IMR-90 (cell line): ENCODE results near the gene HSF2. TPM values are rescaled to one million over a fixed set of nuclear protein-coding genes. Genes with fewer than 3 reads are reported as not detected.

ENCODE experiments used
- ATAC-seq: fragments of 200-7000 bp; cut with Tn5 transposase; 2 replicates; pipeline ENCODE4 v1.9.1; 2020; ENCODE audit warnings: low read depth, mild to moderate bottlenecking, moderate library complexity
- BruUV-seq: library from RNA; stranded (reverse); fragments of 400-500 nt; replicated peaks from 2 replicates; lab custom pipeline; 2021; lab: Mats Ljungman, UMichigan
- CTCF ChIA-PET: fragments of 300-600 bp; formaldehyde crosslinking; extraction: SDS; loops from one replicate; lab custom pipeline; 2021; ENCODE audit warnings: antibody characterized with exemption; lab: Yijun Ruan, JAX
- POLR2A ChIA-PET: fragments of 300-600 bp; sonication (Branson Sonifier 250); formaldehyde crosslinking; loops from one replicate; lab custom pipeline; 2022; ENCODE audit warnings: antibody characterized with exemption; ENCODE audit not compliant: unreplicated experiment; lab: Charles Lee
- DNase-seq: peaks from one replicate; pipeline ENCODE4 v3.0.0; 2013
- H2AFZ ChIP-seq: replicated peaks from 2 replicates; pipeline ENCODE3; 2013; ENCODE audit warnings: low read length, mild to moderate bottlenecking; ENCODE audit not compliant: poor library complexity
- H2AK5ac ChIP-seq: 2 replicates; pipeline ENCODE4 v1.6.1; 2013; ENCODE audit warnings: low read depth, low read length, inconsistent platforms
- H2AK9ac ChIP-seq: replicated peaks from 2 replicates; pipeline ENCODE3; 2013; ENCODE audit warnings: mild to moderate bottlenecking, low read depth, low read length, moderate library complexity; ENCODE audit not compliant: poor library complexity
- H2BK120ac ChIP-seq: 2 replicates; pipeline ENCODE4 v1.6.1; 2013; ENCODE audit warnings: low read depth, low read length, inconsistent platforms
- H2BK15ac ChIP-seq: 3 replicates; pipeline ENCODE4 v1.6.1; 2013; ENCODE audit warnings: low read depth, low read length, inconsistent platforms
- H2BK20ac ChIP-seq: 2 replicates; pipeline ENCODE4 v1.6.1; 2013; ENCODE audit warnings: low read depth, mild to moderate bottlenecking, inconsistent platforms, low read length, moderate library complexity
- H2BK5ac ChIP-seq: 2 replicates; pipeline ENCODE4 v1.6.1; 2013; ENCODE audit warnings: mild to moderate bottlenecking, low read depth, low read length, inconsistent platforms; ENCODE audit not compliant: poor library complexity, severe bottlenecking
- H3K14ac ChIP-seq: replicated peaks from 2 replicates; pipeline ENCODE4 v1.6.1; 2013; ENCODE audit warnings: low read depth, low read length, inconsistent platforms
- H3K18ac ChIP-seq: 2 replicates; pipeline ENCODE4 v1.6.1; 2013; ENCODE audit warnings: low read depth, low read length, control low read depth
- H3K23ac ChIP-seq: 2 replicates; pipeline ENCODE4 v1.6.1; 2013; ENCODE audit warnings: low read depth, low read length, inconsistent platforms
- H3K27ac ChIP-seq: 2 replicates; pipeline ENCODE4 v1.5.1; 2013; ENCODE audit warnings: mild to moderate bottlenecking, control low read depth, low read length; ENCODE audit not compliant: insufficient read depth
- H3K27me3 ChIP-seq: 2 replicates; pipeline ENCODE4 v1.6.1; 2013; ENCODE audit warnings: low read length; ENCODE audit not compliant: control insufficient read depth, insufficient read depth
- H3K36me3 ChIP-seq: 2 replicates; pipeline ENCODE4 v1.6.1; 2013; ENCODE audit warnings: low read length, mixed read lengths; ENCODE audit not compliant: control insufficient read depth, insufficient read depth
- H3K4ac ChIP-seq: 2 replicates; pipeline ENCODE4 v1.6.1; 2013; ENCODE audit warnings: low read depth, low read length, inconsistent platforms
- H3K4me1 ChIP-seq: 2 replicates; pipeline ENCODE4 v1.6.1; 2013; ENCODE audit warnings: low read length, mixed read lengths; ENCODE audit not compliant: control insufficient read depth, insufficient read depth
- H3K4me2 ChIP-seq: 2 replicates; pipeline ENCODE4 v1.6.1; 2013; ENCODE audit warnings: low read depth, mild to moderate bottlenecking, control low read depth, low read length, moderate library complexity
- H3K4me3 ChIP-seq: 2 replicates; pipeline ENCODE4 v1.5.1; 2013; ENCODE audit warnings: low read depth, mild to moderate bottlenecking, control low read depth, low read length, moderate library complexity; ENCODE audit not compliant: insufficient read depth
- H3K56ac ChIP-seq: 2 replicates; pipeline ENCODE4 v1.6.1; 2013; ENCODE audit warnings: low read length, inconsistent platforms; ENCODE audit not compliant: insufficient read depth; ENCODE audit errors: extremely low read depth
- H3K79me1 ChIP-seq, 2 experiments: 2 replicates each; pipeline ENCODE4 v1.6.1; 2013; ENCODE audit warnings: low read length in 2 of 2, inconsistent platforms in 1 of 2, low read depth in 1 of 2
- H3K9ac ChIP-seq: 2 replicates; pipeline ENCODE4 v1.6.1; 2013; ENCODE audit warnings: low read depth, low read length, control low read depth
- H3K9me1 ChIP-seq: 2 replicates; pipeline ENCODE4 v1.6.1; 2013; ENCODE audit warnings: low read length, inconsistent platforms; ENCODE audit not compliant: insufficient read depth
- H3K9me3 ChIP-seq: 2 replicates; pipeline ENCODE4 v1.6.1; 2013; ENCODE audit warnings: low read length; ENCODE audit not compliant: control insufficient read depth, insufficient read depth
- H4K20me1 ChIP-seq: 2 replicates; pipeline ENCODE4 v1.6.1; 2013; ENCODE audit warnings: low read length, inconsistent platforms; ENCODE audit not compliant: insufficient read depth
- H4K5ac ChIP-seq: 2 replicates; pipeline ENCODE4 v1.6.1; 2013; ENCODE audit warnings: mild to moderate bottlenecking, low read depth, low read length, control low read depth
- H4K8ac ChIP-seq, 2 experiments: 2 replicates each; pipeline ENCODE4 v1.6.1; 2013; ENCODE audit warnings: low read depth in 2 of 2, low read length in 2 of 2, control low read depth in 1 of 2, inconsistent platforms in 1 of 2
- H4K91ac ChIP-seq: 2 replicates; pipeline ENCODE4 v1.6.1; 2013; ENCODE audit warnings: low read depth, low read length, inconsistent platforms; ENCODE audit not compliant: insufficient read depth
- RCOR1 ChIP-seq: IDR thresholded peaks from 2 replicates; pipeline ENCODE4 v1.6.1; 2012; ENCODE audit warnings: mild to moderate bottlenecking, low read length, improper control_type of control experiment; ENCODE audit not compliant: insufficient replicate concordance
- SMC3 ChIP-seq: fragments of 150-350 bp; IDR thresholded peaks from 2 replicates; pipeline ENCODE4 v1.6.1; 2016; ENCODE audit warnings: low read depth, mild to moderate bottlenecking, antibody characterized with exemption, low read length, moderate library complexity
- WGBS, 2 experiments: methylation state at CpG; one replicate each; pipeline versions ENCODE4 v1.1.5 to v1.1.7; 2013; ENCODE audit warnings: missing lambda C conversion rate in 2 of 2; ENCODE audit not compliant: insufficient read length in 1 of 2; ENCODE audit errors: extremely low coverage in 2 of 2; 5-methylcytosine and 5-hydroxymethylcytosine counted together
- dilution Hi-C: fragments of 300-500 bp; cut with HindIII; formaldehyde crosslinking; loops from one replicate; pipeline ENCODE4 v1.14.3; 2018; ENCODE audit warnings: low sequenced_read_pairs; ENCODE audit not compliant: unreplicated experiment
- in situ Hi-C: fragments of 300-500 bp; cut with MboI; formaldehyde crosslinking; loops from 3 replicates; pipeline ENCODE4 v1.14.3; 2019; ENCODE audit warnings: low sequenced_read_pairs, inconsistent platforms, mixed read lengths
- intact Hi-C: fragments of 100-400 bp; cut with micrococcal nuclease; formaldehyde crosslinking; loops from 2 replicates; pipeline ENCODE4 v1.10.0; 2022
- polyA plus RNA-seq, 3 experiments: library from polyadenylated mRNA; depleted of rRNA; stranded (reverse); fragments of >200 nt; gene quantifications; 2 replicates each; pipeline ENCODE4 v1.2.3, GENCODE V29; 2012; ENCODE audit warnings: low replicate concordance in 1 of 3
- total RNA-seq: library from RNA; depleted of rRNA; stranded (reverse); fragments of >200 nt; gene quantifications from 2 replicates; pipeline ENCODE4 v1.2.3, GENCODE V29; 2012

The HSF2 gene
- total and polyA plus RNA-seq, 2 of the 4 experiments (the other 2 are of a cell fraction) = 17.6 to 28.9 TPM

DNA sequence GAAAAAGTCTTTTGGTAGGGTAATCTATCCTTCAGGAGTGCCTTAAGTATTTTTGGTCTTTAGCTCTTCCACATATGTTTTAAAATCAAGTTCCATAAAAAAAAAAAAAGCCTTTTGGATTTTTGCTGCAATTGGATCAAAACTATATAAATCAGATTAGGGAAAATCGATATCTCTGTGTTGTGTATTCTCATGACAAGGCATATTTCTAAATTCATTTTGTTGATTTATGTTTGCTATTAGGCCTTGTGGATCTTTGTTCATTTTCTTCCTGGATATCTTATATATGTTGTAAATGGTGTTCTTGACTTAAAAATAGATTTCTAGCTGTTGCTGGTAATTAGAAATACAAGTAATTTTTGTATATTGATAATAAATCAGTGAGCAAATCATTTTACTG lies 8.8 kb downstream of the HSF2 start:
- no peak overlapping the region for H3K27ac ChIP-seq
- no peak overlapping the region for H3K9ac ChIP-seq
- CTCF ChIA-PET = interaction anchor here (1.3 to 1.6 kb wide), 2 partner anchors 9 to 10 kb away, joined by 3 to 4 read pairs; partner anchors contain the start of gene HSF2
- H3K36me3 ChIP-seq = no peaks in the 10 kb centered on the region; the same call in 1 of the 2 replicates
- in situ Hi-C loops = no loop called here
- dilution Hi-C loops = no loop called here
- H2AK9ac ChIP-seq = no peak overlapping the region
- no peaks in the 10 kb centered on the region for H3K4me1 ChIP-seq
- no peak overlapping the region for H4K5ac ChIP-seq
- H4K8ac ChIP-seq = no peak overlapping the region
- H3K4ac ChIP-seq = no peak overlapping the region
- H2BK5ac ChIP-seq = no peak overlapping the region
- no peak overlapping the region for H3K23ac ChIP-seq
- H2BK20ac ChIP-seq = no peak overlapping the region
- H3K4me2 ChIP-seq = no peak overlapping the region
- WGBS, 2 experiments = no CpG with 5 or more reads among the region's 1 CpG
- POLR2A ChIA-PET = interaction anchor here (0.7 kb wide), 1 partner anchor 45 kb away, joined by 4 read pairs; no protein-coding TSS in a partner anchor
- no peak for TF ChIP-seq RCOR1
- TF ChIP-seq SMC3 = no peak
- no peak overlapping the region for H3K18ac ChIP-seq
- H3K79me1 ChIP-seq = peaks cover 11 to 40% of the 10 kb centered on the region in 2 experiments; a peak in 3 of 4 replicates
- no peak for ATAC-seq
- intact Hi-C loops = no loop called here
- H2BK15ac ChIP-seq = no peak overlapping the region
- no peak overlapping the region for H3K4me3 ChIP-seq
- no peak overlapping the region for H2BK120ac ChIP-seq
- no peak overlapping the region for H4K91ac ChIP-seq
- H2AK5ac ChIP-seq = no peak overlapping the region
- no peaks in the 10 kb centered on the region for H4K20me1 ChIP-seq
- no peaks in the 10 kb centered on the region for H3K9me3 ChIP-seq
- H3K27me3 ChIP-seq = no peaks in the 10 kb centered on the region
- BruUV-seq = no TSS peak
- H3K56ac ChIP-seq = no peak overlapping the region
- DNase-seq = no peak
- no peak overlapping the region for H3K14ac ChIP-seq
- no peaks in the 10 kb centered on the region for H3K9me1 ChIP-seq
- no peak overlapping the region for H2AFZ ChIP-seq
